ENCODE results near the gene ABLIM1.

The ABLIM1 gene

DNA sequence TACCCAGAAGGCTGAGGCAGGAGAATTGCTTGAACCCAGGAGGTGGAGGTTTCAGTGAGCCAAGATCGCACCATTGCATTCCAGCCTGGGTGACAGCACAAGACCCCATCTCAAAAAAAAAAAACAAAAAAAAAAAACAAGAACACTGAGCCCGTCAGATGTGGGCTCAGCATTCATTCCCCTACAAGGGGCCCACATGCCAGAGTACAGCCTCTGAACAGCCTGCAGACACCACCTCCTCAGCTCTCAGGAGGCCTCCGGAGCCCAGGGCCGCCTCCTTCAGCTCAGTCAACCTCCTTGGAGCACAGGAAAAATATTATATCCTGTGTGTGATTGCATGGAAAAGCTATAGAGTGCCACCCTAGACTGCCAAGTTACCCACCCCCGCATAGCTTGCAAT is 112.3 kb downstream of the ABLIM1 start:
- DNase-seq (ENCODE audit: low read depth), result no peak

DNA sequence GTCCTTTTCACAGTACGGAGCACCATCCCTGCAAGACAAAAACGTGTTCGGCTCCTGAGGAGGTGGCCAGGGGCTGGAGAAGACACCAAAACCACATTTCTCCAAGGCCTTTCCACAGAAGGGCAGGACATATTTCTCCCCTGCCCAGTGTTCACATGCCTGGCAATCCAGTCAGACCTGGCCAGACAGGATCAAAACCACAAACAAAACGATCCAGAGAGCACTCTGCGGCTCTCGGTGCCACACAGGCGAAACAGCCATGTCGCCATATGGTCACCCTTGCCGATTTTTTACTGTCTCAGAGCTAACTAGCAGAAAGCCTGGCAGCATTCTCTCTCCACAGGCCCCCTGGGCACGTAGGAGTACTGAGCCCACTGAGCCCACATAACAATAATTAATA is 113.0 kb downstream of the ABLIM1 start:
- DNase-seq (ENCODE audit: low read depth), result no peak

DNA sequence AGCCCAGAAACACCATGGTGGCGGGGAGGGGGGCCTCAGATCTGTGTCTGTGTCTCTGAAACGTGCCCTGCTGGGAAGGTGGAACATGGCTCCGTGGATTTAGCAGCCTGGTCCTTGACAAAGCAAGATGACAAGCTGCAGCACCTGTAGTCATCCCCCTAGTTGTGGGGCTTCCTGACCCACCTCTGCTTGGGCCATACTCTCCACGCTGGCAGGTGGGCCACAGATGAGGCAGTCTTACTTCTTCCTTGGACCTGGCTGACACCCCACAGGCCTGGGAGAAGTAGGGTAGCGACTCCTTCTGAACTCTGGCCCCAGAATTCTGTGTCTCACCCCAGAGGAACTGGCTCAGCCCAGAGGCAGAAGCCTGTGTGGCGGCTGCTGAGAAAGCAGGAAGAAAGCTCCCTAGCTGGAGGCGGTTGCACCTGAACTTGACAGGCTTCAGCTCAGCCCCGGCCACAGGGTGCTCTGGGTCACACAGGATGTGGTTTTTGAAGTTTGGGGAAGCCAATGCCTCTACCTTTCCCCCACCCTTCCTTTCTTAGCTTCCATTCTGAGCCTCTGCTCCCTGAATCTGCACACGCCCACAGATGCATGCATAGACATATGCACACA is 113.9 kb downstream of the ABLIM1 start:
- DNase-seq (ENCODE audit: low read depth), result no peak

DNA sequence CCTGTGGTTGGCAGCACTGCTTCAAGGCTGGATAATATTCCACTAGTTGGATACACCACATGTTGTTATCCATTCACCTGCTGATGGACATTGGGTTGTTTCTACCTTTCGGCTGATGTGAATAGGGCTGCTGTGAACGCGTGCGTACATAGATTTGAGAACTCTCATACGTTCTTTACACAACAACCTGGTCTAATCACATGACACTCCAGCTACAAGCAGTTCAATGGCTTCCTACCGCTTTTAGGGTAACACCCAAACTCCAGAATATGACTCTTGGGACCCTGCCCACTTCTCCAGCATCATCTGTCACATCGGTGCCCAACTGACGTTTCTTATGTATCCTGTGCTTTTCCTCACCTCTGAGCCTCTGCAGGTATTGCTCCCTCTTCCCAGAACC is 114.6 kb downstream of the ABLIM1 start:
- DNase-seq (ENCODE audit: low read depth), result no peak

DNA sequence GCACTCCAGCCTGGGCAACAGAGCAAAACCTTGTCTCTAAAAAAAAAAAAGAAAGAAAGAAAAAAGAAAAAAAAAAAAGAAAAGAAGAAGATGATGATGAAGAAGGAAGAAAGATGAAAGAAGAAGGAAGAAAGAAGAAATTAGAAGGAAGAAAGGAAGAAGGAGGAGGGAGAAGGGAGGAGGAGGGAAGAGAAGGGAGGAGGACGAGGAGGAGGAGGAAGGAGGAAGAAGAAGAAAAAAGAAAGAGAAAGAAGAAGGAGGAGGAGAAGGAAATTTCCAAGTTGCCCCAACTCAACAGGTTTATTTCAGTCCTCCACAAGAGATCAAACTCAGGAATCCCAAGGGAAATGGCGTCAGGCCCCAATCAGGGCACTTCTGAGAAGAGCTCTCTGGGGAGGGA is 115.7 kb downstream of the ABLIM1 start:
- DNase-seq (ENCODE audit: low read depth), result no peak

DNA sequence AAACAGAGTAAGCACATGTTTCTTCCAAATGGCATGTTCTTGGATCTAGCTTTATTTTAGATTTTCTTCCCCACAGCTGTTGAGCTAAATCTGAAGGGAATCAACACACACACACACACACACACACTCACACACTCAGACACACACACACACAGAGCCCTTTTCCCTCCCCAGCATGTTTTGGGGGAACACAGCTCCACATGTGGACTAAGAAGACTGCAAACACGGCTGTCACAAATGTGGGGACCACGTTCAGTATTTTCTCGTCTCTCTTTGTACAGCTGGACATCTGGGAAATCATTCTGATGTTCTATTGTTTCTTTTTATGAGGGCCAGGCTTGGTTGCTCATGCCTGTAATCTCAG is 116.3 kb downstream of the ABLIM1 start:
- DNase-seq (ENCODE audit: low read depth), result no peak

DNA sequence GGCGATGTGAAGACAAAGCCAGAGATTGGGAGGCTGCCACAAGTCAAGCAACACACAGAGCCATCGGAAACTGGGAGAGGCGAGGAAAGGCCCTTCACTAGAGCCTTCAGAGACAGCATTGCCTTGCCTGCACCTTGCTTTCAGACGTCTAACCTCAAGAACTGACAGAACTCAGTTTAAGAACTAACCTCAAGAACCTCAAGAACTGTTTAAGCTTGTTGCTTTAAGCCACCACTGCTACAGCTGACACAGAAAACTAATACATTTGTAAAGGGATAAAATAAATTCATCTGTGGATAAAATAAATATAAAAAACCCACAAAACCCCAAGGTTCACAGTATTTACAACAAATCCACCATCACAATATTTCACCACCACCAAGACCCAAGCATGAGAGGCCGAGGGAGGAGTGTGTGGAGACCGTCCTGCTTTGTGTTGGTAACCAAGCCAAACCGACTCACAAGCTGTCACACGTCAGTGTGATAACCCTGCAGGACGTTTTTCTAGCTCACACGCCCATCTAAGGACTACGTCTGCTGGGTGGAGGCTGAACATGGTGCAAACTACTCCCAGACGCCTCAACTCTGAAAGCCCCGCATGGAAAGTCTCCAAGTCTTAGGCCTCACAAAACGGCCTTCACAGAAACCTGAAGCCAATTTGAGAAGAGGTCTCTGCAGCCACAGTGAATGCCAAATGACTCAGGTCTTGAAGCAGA is 116.8 kb downstream of the ABLIM1 start:
- DNase-seq (ENCODE audit: low read depth), result no peak

DNA sequence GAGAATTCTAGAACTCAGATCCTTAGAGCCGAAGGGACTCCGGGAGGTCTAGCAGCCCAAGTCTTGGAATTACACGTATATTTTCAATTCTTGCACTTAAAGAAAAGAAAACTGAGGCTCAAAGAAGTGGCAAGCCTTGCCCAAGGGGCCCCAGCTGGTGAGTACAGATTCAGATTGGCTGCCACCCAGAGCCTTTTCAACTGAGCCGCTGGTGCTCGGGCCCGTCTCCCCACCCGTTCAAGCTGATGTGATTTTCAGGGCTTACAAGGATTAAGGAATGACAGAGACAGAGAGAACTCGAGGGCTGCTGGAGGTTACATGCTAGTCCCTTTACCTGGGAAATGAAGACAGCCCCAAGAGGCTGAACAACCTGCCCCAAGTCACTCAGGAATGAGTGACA is 117.8 kb downstream of the ABLIM1 start:
- DNase-seq (ENCODE audit: low read depth), result no peak

DNA sequence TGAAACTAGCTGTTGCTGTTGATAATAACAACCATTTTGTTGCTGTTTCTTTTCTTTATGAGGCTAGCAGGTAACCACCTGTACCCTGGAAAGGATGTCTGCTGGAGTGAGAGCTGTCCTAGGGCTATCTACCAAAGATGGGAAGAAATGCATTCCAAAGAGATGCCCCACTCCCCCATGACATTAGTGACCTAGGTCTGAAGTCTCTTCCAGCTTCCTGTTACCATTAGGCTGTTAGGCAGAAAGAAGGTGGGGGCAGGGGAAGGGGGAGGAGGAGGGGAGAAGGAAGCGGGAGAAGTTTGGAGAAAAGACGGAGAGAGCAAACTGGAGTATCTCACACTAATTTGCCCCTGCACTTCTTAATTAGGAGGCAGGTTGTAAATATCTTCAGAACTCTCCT is 118.5 kb downstream of the ABLIM1 start:
- no peak for DNase-seq (ENCODE audit: low read depth)

DNA sequence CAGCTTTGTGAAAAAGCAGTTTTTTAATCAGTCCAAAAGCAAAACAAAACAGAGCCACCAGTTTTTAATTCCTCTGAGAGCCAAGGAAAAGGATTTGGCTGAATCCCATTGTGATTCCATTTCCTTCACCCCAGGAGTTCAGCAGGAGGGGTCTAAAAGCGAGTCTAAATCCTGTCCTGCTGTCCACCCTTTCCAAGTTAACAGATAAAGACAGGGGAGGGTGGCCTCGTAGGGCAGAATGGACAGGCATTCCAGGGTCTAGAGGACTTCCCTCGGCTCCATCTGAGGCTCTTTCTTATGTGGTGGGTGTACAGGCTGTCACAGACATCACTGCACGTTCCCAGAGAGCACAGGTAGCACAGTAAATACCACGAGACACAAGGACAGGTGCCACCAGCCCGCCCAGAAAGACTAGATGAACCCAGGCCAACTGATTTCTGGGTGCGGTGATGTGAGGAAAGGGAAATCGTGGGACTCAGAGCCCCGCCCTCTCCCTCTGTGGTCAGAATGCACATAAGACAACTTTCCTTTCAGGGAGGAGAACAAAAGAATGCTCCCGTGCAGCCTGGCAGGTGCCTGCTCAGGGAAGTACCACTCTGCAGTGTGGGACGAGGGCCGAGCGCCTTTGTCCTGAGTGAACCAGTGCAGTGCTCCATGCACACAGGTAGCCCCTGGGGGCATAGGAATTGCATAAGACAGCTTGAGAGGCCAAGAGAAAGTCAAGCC is 119.7 kb downstream of the ABLIM1 start:
- no peak for DNase-seq (ENCODE audit: low read depth)

DNA sequence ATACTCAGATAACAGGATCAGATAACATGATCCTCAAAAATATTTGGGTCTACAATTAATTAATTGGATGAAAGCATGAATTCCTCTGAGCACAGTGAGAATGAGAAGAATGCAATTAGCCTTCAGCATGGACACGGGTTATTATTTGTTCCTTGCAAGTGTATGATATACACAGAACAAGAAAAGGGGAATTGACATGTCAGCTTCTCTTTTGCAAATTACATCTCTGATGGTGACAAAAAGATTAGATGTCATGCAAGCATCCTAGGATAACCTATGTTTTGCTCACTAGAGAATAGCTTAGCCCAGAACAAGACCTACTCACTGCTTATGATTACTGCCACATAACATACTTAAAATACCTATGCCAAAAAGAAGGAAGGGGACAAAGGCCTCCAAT is 120.3 kb downstream of the ABLIM1 start:
- no peak for DNase-seq (ENCODE audit: low read depth)

DNA sequence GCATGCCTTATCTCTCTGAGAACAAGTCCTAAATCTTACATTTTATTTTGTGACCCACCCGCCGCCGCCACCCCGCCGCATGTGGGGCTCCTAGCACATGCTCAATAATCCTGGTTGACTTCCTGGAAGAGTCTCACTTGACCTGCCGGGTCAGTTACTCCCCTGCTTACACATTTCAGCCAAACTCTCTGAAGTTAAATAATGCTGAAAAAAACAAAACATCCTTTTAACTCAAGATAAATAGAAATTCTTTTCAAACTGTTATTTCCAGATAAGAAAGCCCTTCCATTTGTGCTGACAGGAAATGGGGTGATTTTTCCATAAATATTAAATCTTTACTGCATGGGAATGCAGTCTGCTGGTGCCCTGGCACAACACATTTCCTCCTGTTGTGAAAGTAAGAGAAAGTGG is 123.5 kb downstream of the ABLIM1 start:
- no peak for DNase-seq (ENCODE audit: low read depth)

DNA sequence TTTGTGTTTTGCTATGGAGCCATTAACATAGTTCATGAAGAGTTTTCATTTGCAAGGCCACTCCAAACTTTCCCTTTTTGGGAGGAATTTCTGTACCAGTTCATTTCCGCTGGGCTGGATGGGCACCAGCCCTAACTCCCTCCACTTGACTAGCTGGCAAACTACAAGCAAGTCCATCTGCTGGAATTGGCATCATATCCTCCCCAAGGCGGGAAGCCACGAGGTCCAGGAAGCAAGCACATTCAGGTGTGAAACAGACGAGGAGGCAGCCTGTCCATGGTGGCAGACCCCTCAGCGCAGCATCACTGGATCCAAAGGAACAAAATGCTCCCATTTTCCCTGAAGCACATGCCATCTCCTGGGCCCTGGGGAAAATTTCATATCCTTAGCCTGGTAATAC is 125.8 kb downstream of the ABLIM1 start:
- no peak for DNase-seq (ENCODE audit: low read depth)

DNA sequence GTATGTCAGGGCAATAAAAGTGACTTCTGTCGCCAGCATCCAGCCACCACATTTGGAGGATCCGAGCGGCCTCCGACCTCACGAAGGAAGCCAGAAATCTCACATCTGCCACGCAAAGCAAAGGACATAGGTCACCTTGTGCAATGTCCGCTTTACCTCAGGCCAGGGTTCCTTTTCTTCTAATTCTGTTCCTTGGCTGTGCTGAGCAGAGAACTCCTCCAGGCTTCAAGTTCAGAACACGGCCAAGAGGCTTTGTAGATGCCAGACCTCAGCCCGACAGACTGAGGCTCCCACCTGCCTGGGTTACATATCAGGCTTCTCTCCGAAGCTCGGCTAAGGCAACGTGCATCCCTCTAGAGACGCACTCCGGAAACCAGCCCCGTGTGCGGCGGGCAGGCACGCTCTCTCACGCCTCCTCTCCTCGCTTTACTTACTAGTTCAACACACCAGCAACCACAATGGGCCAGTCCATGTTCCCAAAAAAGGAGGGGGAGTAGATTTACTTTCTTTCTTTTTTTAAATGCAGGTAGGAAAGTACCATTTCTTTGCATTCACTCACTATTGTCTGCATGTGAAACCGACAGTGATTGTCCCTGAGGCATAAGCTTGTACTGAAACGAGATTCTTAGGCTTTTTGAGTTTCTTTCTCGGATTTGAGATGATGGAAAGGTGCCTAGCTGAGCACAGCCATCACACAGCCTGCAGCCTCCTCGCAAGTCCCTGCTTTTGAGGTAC is 131.4 kb downstream of the ABLIM1 start:
- DNase-seq (ENCODE audit: low read depth), result peak; percentile 51

DNA sequence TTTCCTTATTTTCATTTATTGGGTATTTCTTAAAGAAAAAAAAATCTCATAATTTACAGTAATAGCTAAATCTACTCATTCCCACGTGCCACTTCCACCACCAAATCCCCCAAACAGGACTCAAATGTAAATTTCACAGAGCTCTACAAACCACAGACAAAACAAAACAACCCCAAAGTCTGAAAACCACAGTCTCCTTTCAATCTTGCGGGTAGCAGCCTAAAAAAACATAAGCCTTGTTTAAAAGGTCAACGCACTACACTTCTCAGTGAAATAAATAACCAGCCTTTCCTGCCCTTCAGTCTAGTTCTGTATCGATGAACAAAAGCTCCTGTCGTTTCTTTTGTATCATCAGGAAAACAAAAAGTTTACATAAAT is 132.0 kb downstream of the ABLIM1 start:
- DNase-seq (ENCODE audit: low read depth), result no peak

DNA sequence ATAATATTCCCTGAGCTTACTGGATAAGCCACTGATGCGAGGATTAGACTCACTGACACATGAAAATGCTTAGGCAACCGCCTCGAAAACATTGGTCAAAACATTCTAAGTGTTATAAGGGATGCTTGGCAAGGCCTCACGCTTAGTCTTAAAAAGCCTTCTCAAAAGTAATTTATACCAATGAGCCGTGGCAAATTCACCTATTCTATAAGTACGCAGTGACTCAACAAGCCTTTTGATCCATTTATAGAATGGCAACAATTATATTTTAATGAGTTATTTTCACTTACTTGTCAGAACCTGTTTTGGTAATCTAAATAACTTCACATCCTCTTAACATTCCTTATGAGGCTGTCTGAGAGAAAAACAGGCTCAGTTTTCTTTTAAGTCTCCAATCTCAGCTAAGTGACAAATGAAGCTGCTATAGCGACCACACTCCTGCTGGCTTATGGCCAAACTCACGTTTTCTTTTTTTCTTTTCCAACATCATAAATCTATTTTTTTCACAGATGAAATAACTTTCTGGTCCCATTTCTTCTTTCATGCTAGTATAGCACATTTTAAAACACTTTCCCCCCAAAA is 132.6 kb downstream of the ABLIM1 start:
- DNase-seq (ENCODE audit: low read depth), result no peak

DNA sequence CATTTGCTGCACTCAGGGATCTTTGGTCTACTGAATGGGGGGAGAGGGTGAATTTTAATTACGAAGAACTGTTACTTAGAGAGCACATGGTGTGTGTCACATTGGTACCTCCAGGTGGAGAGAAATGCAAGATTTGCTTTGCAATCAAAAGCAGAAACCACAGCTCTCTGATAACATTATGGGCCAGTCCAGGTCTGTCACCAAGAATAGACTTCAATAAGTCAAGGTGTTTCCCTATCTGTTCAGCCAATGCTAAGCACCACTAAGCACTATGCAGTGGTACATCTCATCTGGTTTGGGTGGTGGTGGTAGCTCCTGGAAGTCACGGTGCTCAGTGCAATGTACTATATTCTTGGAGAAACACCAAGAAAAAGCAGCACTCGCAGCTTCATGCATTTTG is 134.2 kb downstream of the ABLIM1 start:
- DNase-seq (ENCODE audit: low read depth), result no peak

DNA sequence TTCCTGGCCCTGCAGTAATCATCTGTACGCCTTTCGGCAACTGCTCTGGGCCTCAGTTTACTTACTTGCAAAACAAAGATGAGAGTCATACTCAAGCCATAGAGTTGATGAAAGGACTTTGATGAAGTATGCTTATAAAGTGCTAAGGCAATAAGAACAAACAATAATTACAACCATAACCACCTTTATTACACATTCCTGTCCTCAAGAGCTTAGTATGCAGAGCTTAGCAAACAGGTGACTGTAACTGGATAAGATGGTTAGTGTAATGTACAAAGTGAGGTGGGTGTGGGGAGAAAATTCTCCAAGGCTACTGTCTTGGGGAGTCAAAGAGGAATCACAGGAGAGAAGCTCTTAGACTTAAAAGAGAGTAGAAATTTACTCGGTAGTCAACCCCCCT is 136.8 kb downstream of the ABLIM1 start:
- no peak for DNase-seq (ENCODE audit: low read depth)

DNA sequence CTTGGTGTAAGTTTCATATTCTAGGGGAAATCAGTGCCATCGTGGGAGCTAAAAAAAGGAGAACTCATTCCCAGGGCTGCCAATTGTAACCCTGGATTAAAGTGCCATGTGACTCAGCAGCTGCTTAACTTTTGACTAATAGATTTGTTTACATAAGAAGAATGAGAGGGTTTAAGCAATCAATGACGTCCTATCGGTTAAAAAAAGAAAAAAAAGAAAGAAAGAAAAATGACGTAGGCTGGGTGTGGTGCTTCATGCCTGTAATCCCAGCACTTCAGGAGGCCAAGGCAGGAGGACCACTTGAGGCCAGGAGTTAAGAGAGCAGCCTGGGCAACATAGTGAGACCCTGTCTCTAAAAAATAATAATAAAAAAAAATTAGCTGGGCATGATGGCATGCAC is 137.6 kb downstream of the ABLIM1 start:
- no peak for DNase-seq (ENCODE audit: low read depth)

DNA sequence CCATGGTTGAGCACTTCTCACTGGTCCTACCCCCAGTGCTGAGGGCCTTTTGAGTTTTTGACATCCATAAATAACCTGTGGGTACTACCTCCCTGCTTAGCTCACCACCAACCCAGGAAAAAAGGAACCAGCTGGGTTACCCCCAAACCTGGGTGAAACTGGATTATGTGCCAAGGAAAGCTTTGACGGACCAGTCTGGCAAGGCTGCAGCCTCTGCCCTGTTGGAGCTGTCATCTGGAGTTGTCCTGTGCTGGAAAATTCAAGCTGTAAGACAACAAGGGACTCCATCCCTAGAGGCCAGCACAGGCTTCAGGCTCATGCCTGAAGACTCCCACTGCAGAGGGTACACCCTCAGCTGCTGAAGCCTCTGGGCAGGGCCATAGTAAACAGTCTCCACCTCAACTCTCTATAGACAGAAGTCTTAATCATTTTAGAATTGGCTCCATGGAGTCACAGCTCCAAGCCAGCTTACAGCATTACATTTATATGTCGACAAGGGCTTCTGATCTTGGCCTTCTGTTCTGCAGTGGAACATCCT is 138.2 kb downstream of the ABLIM1 start:
- no peak for DNase-seq (ENCODE audit: low read depth)

DNA sequence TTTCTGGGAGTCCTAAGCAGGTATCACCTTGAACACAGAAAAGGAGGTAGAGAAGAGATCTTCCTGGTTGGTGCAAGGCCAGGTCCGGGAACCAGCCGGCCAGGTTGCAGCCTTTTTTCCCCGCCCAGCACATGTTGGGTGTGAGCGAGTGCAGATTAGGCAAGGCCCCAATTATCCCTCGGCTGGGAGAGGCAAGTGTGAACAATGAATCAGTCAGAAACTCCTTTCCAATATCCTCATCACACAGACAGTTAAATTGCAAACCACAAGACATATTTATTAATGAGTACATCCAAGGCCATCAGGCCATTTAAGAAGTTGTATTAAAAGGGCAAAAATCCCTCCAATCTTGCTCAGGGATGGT is 138.8 kb downstream of the ABLIM1 start:
- no peak for DNase-seq (ENCODE audit: low read depth)
